ENCODE measurements around the gene EFCC1. TPM values are rescaled to one million over a fixed set of nuclear protein-coding genes. Genes with fewer than 3 reads are reported as not detected.

Gene EFCC1
- total RNA-seq, 2 donors from 2014 or later = 1.1 to 2.3 TPM

- ATAC-seq = peak; percentile 25 to 51
- no peak for DNase-seq
- intact Hi-C loops (cut with DNase I) = no loop called here
Observed at GRCh38 chr3:129025691-129026435, 24.8 kb downstream of the EFCC1 start.

- intact Hi-C loops (cut with DNase I) = no loop called here
- peak; percentile 93 for DNase-seq
- ATAC-seq = peak; percentile 95 to 96
Observed at GRCh38 chr3:129026728-129027543, 25.8 kb downstream of the EFCC1 start.

- DNase-seq = no peak
- no peak for ATAC-seq
- intact Hi-C loops (cut with DNase I) = no loop called here
Observed at GRCh38 chr3:129027544-129027880, 26.4 kb downstream of the EFCC1 start.

- no peak for ATAC-seq
- intact Hi-C loops (cut with DNase I) = no loop called here
- no peak for DNase-seq
Observed at GRCh38 chr3:129028866-129029265, 27.8 kb downstream of the EFCC1 start.

DNA sequence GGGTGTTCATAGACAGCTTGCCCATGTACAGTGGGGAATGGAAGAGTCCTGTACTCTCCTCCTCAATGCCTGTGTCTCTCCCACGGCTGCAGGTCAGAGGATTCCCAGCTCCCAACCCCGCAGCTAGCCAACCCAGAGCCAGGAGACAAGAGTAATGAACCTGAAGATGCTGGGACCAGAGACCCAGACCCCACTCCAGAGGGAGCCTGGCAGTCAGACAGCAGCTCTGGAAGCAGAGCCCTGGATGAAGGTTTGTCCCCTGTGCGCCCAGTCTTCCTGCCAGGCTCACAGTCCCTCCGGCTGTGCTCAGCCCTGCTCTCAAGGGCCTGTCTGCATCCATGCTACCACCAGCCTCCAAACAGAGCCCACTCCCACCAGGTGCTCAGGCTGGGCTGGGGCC lies 29.5 kb downstream of the EFCC1 start:
- intact Hi-C loops (cut with DNase I) = no loop called here
- DNase-seq = no peak
- no peak for ATAC-seq

DNA sequence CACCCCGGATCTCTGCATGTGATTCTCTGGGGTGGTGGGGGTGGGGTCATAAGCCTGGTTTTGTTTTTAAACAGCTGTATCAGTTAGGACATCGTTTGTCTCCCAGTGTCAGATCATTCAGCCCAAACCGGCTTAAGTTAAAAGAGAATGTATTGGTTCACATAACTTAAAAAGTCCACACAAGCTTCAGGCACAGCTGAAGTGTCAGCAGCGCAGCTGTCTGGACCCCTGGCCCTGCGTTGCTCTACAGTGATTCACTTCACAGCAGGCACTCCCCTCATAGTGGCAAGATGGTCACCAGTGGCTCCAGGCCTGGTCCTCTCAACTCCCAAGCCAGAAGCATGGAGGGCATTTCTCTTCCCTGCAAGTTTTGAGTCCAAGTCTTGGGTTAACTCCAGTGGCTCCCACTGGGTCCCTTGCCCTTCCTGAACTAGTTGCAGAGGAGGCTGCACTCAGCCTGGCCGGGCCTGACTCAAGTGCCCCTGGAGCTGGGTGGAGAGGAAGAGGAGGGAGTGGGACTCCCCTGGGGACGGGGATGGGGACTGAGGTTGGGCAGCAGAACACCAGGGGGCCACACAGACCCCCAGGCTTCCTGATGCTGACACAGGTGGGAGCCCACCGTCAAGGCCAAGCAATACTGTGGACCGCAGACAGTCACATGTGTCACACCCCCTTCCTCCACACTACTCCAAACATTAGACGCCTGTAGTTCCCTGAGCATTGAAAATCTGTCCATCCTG lies 30.5 kb downstream of the EFCC1 start:
- intact Hi-C loops (cut with DNase I) = no loop called here
- no peak for DNase-seq
- no peak for ATAC-seq

- DNase-seq = no peak
- intact Hi-C loops (cut with DNase I) = no loop called here
- ATAC-seq = no peak
Observed at GRCh38 chr3:129032716-129033115, 31.6 kb downstream of the EFCC1 start.

DNA sequence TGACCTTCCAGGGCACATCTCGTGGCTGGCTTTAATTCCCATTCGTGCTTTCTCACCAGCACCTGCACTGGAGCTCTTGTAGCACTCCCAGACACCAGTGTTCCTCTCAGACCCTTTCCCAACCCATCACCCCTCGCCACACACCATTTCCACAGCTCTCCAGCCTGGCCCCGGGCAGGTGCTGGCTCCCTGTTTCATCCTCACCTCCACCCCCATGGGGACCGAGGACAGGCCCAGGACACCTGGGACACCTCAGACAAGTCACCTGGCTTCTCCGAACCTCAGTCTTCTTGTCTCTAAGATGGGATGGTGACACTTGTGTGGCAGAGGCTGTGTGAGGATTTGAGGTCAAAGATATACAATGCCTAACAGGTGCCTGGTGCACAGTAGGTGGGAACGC lies 32.0 kb downstream of the EFCC1 start:
- intact Hi-C loops (cut with DNase I) = no loop called here
- ATAC-seq = no peak
- no peak for DNase-seq

GRCh38 chr3:129033633-129034321 lies 32.7 kb downstream of the EFCC1 start:
- intact Hi-C loops (cut with DNase I) = no loop called here

GRCh38 chr3:129034642-129035041 lies 33.5 kb downstream of the EFCC1 start:
- intact Hi-C loops (cut with DNase I) = no loop called here
- ATAC-seq = no peak
- no peak for DNase-seq

More at GRCh38 chr3:129033633-129034321, 32.7 kb downstream of the EFCC1 start:
- no peak for DNase-seq
- no peak for ATAC-seq

- no peak for DNase-seq
- no peak for ATAC-seq
- intact Hi-C loops (cut with DNase I) = no loop called here
Observed at GRCh38 chr3:129035360-129036221, 34.5 kb downstream of the EFCC1 start.

DNA sequence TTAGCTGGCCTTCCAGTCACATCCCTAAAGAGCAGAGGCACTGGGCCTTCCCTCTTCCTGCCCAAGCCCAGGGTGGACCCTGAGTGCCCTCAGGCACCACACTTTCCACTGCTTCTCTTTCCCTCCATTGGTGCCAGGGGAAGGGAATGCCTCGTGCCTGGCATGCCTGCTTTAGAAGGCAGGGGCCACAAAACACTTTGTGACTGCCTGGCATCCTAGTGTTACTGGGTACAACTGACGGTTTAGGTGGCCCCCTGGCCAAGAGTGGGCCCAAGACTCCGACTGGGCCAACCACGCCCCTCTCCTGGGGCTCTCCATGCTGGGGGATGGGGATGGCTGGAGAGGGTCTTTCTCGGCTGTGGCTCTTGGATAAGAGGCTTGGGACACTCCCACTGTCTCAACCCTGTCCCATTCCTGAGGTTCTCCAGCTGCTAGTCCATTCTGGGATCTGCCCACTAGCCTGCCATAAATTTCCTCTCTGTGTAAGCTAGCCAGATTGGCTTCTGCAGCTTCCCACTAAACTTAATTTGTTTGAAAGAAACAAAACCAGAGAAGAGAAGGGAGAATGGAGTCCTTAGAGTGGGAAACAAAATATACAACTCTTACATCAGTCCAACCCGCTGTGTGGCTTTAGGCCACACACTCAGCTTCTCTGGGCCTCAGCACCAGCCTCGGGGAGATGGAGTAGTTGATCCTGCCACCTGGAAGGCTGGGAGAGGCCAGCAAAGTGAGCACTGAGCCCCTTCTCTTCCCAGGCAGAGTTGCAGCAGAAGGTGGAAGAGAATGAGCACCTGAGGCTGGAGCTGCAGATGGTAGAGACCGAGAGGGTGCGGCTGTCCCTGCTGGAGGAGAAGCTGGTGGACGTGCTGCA lies 35.4 kb downstream of the EFCC1 start:
- intact Hi-C loops (cut with DNase I) = no loop called here
- ATAC-seq = no peak
- no peak for DNase-seq

DNA sequence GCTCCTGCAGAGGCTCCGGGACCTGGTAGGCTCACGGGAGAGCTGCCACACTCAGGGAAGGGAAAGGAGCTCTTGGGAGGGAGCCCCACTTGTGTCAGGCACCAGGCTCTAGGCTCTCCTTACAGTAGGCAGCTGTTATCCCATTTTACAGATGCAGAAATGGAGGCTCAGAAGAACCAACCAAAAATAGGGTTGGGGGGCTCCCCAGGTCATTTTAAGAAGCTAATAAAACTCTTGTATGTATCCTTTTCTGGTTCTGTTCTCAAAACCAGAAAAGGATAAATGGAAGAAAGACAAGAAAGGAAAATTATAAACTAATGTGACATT lies 36.0 kb downstream of the EFCC1 start:
- intact Hi-C loops (cut with DNase I) = no loop called here
- DNase-seq (no peak), ATAC-seq (no peak)

- DNase-seq (no peak), ATAC-seq (no peak)
- intact Hi-C loops (cut with DNase I) = no loop called here
Observed at GRCh38 chr3:129038121-129038855, 37.2 kb downstream of the EFCC1 start.

GRCh38 chr3:129039271-129040038 lies 38.4 kb downstream of the EFCC1 start:
- intact Hi-C loops (cut with DNase I) = no loop called here
- ATAC-seq = peak; percentile 44 to 63
- DNase-seq = no peak

- peak; percentile 7 for DNase-seq
- ATAC-seq = peak in 1 of 2 donors; percentile 12
- intact Hi-C loops (cut with DNase I) = no loop called here
Observed at GRCh38 chr3:129040039-129040336, 38.9 kb downstream of the EFCC1 start.

All from left cardiac atrium (tissue), 4 donors.